ENCODE measurements around the gene MCTP1. TPM values are rescaled to one million over a fixed set of nuclear protein-coding genes. Genes with fewer than 3 reads are reported as not detected.

Gene MCTP1
- total and polyA plus RNA-seq, 2 donors from 2014 or later = 1.4 to 19.3 TPM

DNA sequence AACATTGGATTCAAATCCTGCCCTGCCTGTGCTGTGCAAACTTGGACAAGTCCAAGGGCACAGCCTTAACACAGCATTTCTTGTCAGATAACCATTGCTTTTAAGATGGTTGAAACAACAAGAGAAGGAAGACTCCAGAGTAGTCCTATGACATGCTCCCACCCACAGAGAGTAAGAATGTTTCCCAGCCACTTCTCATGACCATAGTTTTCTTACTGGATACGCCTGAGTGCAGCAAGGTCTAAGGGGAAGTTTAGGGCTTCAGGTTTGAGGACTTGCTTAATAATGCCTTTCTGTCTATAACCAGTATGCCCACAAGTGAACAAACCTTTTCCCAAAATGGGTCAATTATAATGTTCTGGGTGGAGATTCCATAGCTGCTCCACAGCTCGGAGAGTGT lies 540.0 kb downstream of the MCTP1 start:
- Histone ChIP-seq H3K27me3 (ENCODE audit: control insufficient read depth, insufficient read depth, low read length) (no peaks in the 10 kb centered on the region), H3K9me3 (ENCODE audit: control insufficient read depth in 2 of 3, insufficient read depth in 1 of 3, low read length in 3 of 3) (no peaks in the 10 kb centered on the region), H3K9ac (ENCODE audit: low read length in 3 of 3) (no peak overlapping the region), H3K4me3 (ENCODE audit: low read length in 3 of 3) (no peak overlapping the region), H3K27ac (ENCODE audit: low read depth in 2 of 2, low read length in 2 of 2) (no peak overlapping the region), H3K4me1 (ENCODE audit: control insufficient read depth in 2 of 3, insufficient read depth in 2 of 3, low read depth in 1 of 3, low read length in 3 of 3) (no peaks in the 10 kb centered on the region), H3K36me3 (ENCODE audit: control insufficient read depth in 2 of 3, insufficient read depth in 3 of 3, low read length in 3 of 3) (no peaks in the 10 kb centered on the region)
- intact Hi-C loops (cut with DNase I) = no loop called here
- FAIRE-seq (no peak), DNase-seq (no peak)
- no peak for TF ChIP-seq CTCF (IDR thresholded peaks at IDR 0.05; ENCODE audit: borderline replicate concordance, extremely low read depth, insufficient read depth)

DNA sequence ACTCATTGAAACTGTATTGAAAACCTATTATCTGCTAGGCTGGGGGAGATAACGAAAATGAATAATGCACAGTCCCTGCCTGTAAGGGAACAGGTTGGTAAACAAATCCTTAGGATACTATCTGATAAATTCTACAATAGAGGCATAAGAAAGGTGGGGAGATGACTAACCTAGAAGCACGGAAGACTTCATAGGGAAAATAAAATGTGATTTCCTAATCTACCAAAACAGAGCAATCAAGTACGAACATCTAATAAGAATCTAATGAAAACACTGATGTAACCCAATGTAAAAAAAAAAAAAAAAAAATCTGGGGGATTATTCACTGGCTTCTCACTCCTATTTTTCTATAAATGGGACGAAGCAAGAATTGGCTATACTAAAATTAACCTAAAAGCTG lies 542.0 kb downstream of the MCTP1 start:
- intact Hi-C loops (cut with DNase I) = no loop called here
- H3K4me3 ChIP-seq (ENCODE audit: low read length in 3 of 3) = no peak overlapping the region
- no peak for DNase-seq
- H3K9ac ChIP-seq (ENCODE audit: low read length in 3 of 3) = no peak overlapping the region
- no peak for FAIRE-seq
- no peaks in the 10 kb centered on the region for H3K27me3 ChIP-seq (ENCODE audit: control insufficient read depth, insufficient read depth, low read length)
- no peak for TF ChIP-seq CTCF (IDR thresholded peaks at IDR 0.05; ENCODE audit: borderline replicate concordance, extremely low read depth, insufficient read depth)
- no peak overlapping the region for H3K27ac ChIP-seq (ENCODE audit: low read depth in 2 of 2, low read length in 2 of 2)
- no peaks in the 10 kb centered on the region for H3K4me1 ChIP-seq (ENCODE audit: control insufficient read depth in 2 of 3, insufficient read depth in 2 of 3, low read depth in 1 of 3, low read length in 3 of 3)
- no peaks in the 10 kb centered on the region for H3K36me3 ChIP-seq (ENCODE audit: control insufficient read depth in 2 of 3, insufficient read depth in 3 of 3, low read length in 3 of 3)
- no peaks in the 10 kb centered on the region for H3K9me3 ChIP-seq (ENCODE audit: control insufficient read depth in 2 of 3, insufficient read depth in 1 of 3, low read length in 3 of 3)

DNA sequence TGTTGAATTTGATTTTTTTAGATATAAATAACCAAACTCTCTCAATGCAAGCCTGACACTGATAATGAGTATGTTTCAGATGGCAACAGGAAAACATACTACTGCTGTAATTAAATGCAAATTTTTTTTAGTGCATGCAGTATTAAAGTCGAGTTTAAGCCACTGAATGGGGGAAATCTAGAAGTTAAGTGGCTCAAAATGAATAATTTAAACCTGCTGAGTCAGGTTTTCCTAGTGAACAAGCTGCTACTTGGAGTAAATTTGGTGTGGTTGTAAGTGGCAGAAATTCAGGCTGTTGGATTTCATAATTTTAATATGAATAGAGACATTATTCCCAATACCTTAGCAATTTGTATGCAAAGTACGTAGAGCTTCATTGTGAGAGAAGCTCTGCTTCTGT lies 544.6 kb downstream of the MCTP1 start:
- H3K4me3 ChIP-seq (ENCODE audit: low read length in 3 of 3) = no peak overlapping the region
- no peak for DNase-seq
- H3K4me1 ChIP-seq (ENCODE audit: control insufficient read depth in 2 of 3, insufficient read depth in 2 of 3, low read depth in 1 of 3, low read length in 3 of 3) = no peaks in the 10 kb centered on the region
- H3K27me3 ChIP-seq (ENCODE audit: control insufficient read depth, insufficient read depth, low read length) = no peaks in the 10 kb centered on the region
- no peak overlapping the region for H3K9ac ChIP-seq (ENCODE audit: low read length in 3 of 3)
- no peak overlapping the region for H3K27ac ChIP-seq (ENCODE audit: low read depth in 2 of 2, low read length in 2 of 2)
- H3K36me3 ChIP-seq (ENCODE audit: control insufficient read depth in 2 of 3, insufficient read depth in 3 of 3, low read length in 3 of 3) = no peaks in the 10 kb centered on the region
- no peaks in the 10 kb centered on the region for H3K9me3 ChIP-seq (ENCODE audit: control insufficient read depth in 2 of 3, insufficient read depth in 1 of 3, low read length in 3 of 3)
- TF ChIP-seq CTCF (IDR thresholded peaks at IDR 0.05; ENCODE audit: borderline replicate concordance, extremely low read depth, insufficient read depth) = no peak
- no peak for FAIRE-seq
- intact Hi-C loops (cut with DNase I) = no loop called here

- Histone ChIP-seq H3K9me3 (ENCODE audit: control insufficient read depth in 2 of 3, insufficient read depth in 1 of 3, low read length in 3 of 3) (no peaks in the 10 kb centered on the region), H3K27ac (ENCODE audit: low read depth in 2 of 2, low read length in 2 of 2) (no peak overlapping the region), H3K4me1 (ENCODE audit: control insufficient read depth in 2 of 3, insufficient read depth in 2 of 3, low read depth in 1 of 3, low read length in 3 of 3) (no peaks in the 10 kb centered on the region), H3K27me3 (ENCODE audit: control insufficient read depth, insufficient read depth, low read length) (no peaks in the 10 kb centered on the region), H3K36me3 (ENCODE audit: control insufficient read depth in 2 of 3, insufficient read depth in 3 of 3, low read length in 3 of 3) (no peaks in the 10 kb centered on the region), H3K9ac (ENCODE audit: low read length in 3 of 3) (no peak overlapping the region), H3K4me3 (ENCODE audit: low read length in 3 of 3) (no peak overlapping the region)
- TF ChIP-seq CTCF (IDR thresholded peaks at IDR 0.05; ENCODE audit: borderline replicate concordance, extremely low read depth, insufficient read depth) = no peak
- intact Hi-C loops (cut with DNase I) = no loop called here
- FAIRE-seq (no peak), DNase-seq (no peak)
These were observed 548.4 kb downstream of the MCTP1 start for GRCh38 chr5:94736498-94736897.

Data from kidney (tissue), 14 donors.